Measurements from ENCODE around the gene C11orf54. TPM values are rescaled to one million over a fixed set of nuclear protein-coding genes. Genes with fewer than 3 reads are reported as not detected.

Gene C11orf54
- polyA plus RNA-seq, 2 of the 4 experiments (the other 2 are of a cell fraction) = 12.4 to 27.6 TPM

DNA sequence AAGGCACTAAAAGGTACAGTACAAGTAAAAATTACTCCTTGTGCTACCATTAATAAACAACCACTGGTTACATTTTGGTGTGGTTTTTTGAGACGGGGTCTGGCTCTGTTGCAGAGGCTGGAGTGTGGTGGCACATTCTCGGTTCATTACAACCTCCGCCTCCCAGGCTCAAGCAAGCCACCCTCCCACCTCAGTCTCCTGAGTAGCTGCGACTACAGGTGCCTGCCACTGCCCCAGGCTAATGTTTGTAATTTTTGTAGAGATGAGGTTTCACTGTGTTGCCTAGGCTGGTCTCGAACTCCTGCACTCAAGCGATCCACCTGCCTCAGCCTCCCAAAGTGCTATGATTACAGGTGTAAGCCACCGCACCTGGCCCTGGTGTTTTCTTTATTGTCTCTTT lies 20.9 kb upstream of the C11orf54 start:
- CTCF ChIA-PET = no interaction called here
- WGBS (ENCODE audit: missing lambda C conversion rate) = 95% methylated on average over 7 of the region's 7 CpGs

DNA sequence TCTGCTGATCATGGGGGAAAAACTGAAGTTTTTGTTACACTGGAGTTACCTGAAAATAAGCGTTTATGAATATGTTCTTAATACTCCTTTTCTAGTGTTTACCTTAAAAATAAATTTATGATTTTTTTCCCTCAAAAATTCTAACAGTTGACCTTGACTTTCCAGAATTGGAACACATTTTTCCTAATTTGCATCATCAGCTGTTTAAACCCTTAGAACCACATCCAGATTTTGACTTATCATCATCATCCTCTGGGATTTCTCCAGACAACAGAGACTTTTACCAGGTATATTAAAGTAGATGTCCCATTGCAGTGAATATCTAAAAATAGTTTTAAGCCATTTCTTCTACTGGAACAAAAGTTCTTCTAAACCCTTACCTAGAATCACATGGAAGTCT lies 17.4 kb upstream of the C11orf54 start:
- H3K27ac ChIP-seq = no peak overlapping the region
- H3K9me3 ChIP-seq = no peaks in the 10 kb centered on the region
- no peak for FAIRE-seq
- no peak overlapping the region for H3K4me3 ChIP-seq
- no peak overlapping the region for H3K4me2 ChIP-seq
- H3K4me1 ChIP-seq = no peaks in the 10 kb centered on the region
- WGBS (ENCODE audit: missing lambda C conversion rate) = 94% methylated on average over 1 of the region's 1 CpG
- ChIA-PET POLR2A (no interaction called here), CTCF (no interaction called here)
- TF ChIP-seq RCOR1 (IDR thresholded peaks at IDR 0.05; ENCODE audit: low read depth, low read length) (no peak), MAFK (IDR thresholded peaks at IDR 0.05; ENCODE audit: partially characterized antibody) (peak; percentile 33)
- TF ChIP-seq, protein P1, sequence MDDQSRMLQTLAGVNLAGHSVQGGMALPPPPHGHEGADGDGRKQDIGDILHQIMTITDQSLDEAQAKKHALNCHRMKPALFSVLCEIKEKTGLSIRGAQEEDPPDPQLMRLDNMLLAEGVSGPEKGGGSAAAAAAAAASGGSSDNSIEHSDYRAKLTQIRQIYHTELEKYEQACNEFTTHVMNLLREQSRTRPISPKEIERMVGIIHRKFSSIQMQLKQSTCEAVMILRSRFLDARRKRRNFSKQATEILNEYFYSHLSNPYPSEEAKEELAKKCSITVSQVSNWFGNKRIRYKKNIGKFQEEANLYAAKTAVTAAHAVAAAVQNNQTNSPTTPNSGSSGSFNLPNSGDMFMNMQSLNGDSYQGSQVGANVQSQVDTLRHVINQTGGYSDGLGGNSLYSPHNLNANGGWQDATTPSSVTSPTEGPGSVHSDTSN (IDR thresholded peaks at IDR 0.05) = no peak
- TF ChIP-seq, protein P2, sequence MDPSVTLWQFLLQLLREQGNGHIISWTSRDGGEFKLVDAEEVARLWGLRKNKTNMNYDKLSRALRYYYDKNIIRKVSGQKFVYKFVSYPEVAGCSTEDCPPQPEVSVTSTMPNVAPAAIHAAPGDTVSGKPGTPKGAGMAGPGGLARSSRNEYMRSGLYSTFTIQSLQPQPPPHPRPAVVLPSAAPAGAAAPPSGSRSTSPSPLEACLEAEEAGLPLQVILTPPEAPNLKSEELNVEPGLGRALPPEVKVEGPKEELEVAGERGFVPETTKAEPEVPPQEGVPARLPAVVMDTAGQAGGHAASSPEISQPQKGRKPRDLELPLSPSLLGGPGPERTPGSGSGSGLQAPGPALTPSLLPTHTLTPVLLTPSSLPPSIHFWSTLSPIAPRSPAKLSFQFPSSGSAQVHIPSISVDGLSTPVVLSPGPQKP (IDR thresholded peaks at IDR 0.05; ENCODE audit: low read depth, low read length) = no peak
- no peak for DNase-seq (ENCODE audit: low read depth in 1 of 2, low spot score in 1 of 2)
- ATAC-seq = no peak

More for the DNA sequence above, 20.9 kb upstream of the C11orf54 start:
- no peak overlapping the region for H3K4me3 ChIP-seq
- FAIRE-seq (no peak), DNase-seq (ENCODE audit: low read depth in 1 of 2, low spot score in 1 of 2) (no peak), ATAC-seq (no peak)
- POLR2A ChIA-PET = no interaction called here
- H3K9me3 ChIP-seq = no peaks in the 10 kb centered on the region
- H3K27ac ChIP-seq = no peak overlapping the region
- H3K4me1 ChIP-seq = no peaks in the 10 kb centered on the region
- TF ChIP-seq, protein P3, sequence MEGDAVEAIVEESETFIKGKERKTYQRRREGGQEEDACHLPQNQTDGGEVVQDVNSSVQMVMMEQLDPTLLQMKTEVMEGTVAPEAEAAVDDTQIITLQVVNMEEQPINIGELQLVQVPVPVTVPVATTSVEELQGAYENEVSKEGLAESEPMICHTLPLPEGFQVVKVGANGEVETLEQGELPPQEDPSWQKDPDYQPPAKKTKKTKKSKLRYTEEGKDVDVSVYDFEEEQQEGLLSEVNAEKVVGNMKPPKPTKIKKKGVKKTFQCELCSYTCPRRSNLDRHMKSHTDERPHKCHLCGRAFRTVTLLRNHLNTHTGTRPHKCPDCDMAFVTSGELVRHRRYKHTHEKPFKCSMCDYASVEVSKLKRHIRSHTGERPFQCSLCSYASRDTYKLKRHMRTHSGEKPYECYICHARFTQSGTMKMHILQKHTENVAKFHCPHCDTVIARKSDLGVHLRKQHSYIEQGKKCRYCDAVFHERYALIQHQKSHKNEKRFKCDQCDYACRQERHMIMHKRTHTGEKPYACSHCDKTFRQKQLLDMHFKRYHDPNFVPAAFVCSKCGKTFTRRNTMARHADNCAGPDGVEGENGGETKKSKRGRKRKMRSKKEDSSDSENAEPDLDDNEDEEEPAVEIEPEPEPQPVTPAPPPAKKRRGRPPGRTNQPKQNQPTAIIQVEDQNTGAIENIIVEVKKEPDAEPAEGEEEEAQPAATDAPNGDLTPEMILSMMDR (IDR thresholded peaks at IDR 0.05) = no peak
- no peak for TF ChIP-seq KDM5A (IDR thresholded peaks at IDR 0.05)
- TF ChIP-seq HDAC2 (IDR thresholded peaks at IDR 0.05) = no peak
- no peak for TF ChIP-seq HOXB5 (CRISPR knock-in tag; IDR thresholded peaks at IDR 0.05)
- no peak for TF ChIP-seq RFX5 (IDR thresholded peaks at IDR 0.05)
- no peak for TF ChIP-seq KDM1A (IDR thresholded peaks at IDR 0.05; ENCODE audit: low read depth)
- no peak for TF ChIP-seq MAZ (IDR thresholded peaks at IDR 0.05; ENCODE audit: borderline replicate concordance, low read depth, low read length)
- TF ChIP-seq FOXS1 (CRISPR knock-in tag; IDR thresholded peaks at IDR 0.05) = no peak
- no peak for TF ChIP-seq JUN (IDR thresholded peaks at IDR 0.05)
- no peak for TF ChIP-seq POLR2AphosphoS2 (conservative IDR thresholded peaks at IDR 0.05; ENCODE audit: low read length)
- TF ChIP-seq, protein P4, sequence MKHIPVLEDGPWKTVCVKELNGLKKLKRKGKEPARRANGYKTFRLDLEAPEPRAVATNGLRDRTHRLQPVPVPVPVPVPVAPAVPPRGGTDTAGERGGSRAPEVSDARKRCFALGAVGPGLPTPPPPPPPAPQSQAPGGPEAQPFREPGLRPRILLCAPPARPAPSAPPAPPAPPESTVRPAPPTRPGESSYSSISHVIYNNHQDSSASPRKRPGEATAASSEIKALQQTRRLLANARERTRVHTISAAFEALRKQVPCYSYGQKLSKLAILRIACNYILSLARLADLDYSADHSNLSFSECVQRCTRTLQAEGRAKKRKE (CRISPR knock-in tag; IDR thresholded peaks at IDR 0.05; ENCODE audit: low read depth) = no peak
- no peak for TF ChIP-seq CBX8 (IDR thresholded peaks at IDR 0.05)
- no peak for TF ChIP-seq CHD2 (IDR thresholded peaks at IDR 0.05; ENCODE audit: low read length, partially characterized antibody)
- no peak for TF ChIP-seq RCOR1 (IDR thresholded peaks at IDR 0.05; ENCODE audit: low read depth, low read length)
- no peak for TF ChIP-seq JUNB (IDR thresholded peaks at IDR 0.05)
- TF ChIP-seq RAD21 (conservative IDR thresholded peaks at IDR 0.05 in 1 of 2, IDR thresholded peaks at IDR 0.05 in 1 of 2) = no peak
- no peak for TF ChIP-seq SMC3 (IDR thresholded peaks at IDR 0.05)
- no peak for TF ChIP-seq ZNF302 (CRISPR knock-in tag; IDR thresholded peaks at IDR 0.05)
- H3K4me2 ChIP-seq = no peak overlapping the region
